ENCODE measurements around the gene FIGNL1. TPM values are rescaled to one million over a fixed set of nuclear protein-coding genes. Genes with fewer than 3 reads are reported as not detected.

The FIGNL1 gene, protein sequence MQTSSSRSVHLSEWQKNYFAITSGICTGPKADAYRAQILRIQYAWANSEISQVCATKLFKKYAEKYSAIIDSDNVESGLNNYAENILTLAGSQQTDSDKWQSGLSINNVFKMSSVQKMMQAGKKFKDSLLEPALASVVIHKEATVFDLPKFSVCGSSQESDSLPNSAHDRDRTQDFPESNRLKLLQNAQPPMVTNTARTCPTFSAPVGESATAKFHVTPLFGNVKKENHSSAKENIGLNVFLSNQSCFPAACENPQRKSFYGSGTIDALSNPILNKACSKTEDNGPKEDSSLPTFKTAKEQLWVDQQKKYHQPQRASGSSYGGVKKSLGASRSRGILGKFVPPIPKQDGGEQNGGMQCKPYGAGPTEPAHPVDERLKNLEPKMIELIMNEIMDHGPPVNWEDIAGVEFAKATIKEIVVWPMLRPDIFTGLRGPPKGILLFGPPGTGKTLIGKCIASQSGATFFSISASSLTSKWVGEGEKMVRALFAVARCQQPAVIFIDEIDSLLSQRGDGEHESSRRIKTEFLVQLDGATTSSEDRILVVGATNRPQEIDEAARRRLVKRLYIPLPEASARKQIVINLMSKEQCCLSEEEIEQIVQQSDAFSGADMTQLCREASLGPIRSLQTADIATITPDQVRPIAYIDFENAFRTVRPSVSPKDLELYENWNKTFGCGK
- total RNA-seq: 17.0 and 27.5 TPM in 2 replicates

DNA sequence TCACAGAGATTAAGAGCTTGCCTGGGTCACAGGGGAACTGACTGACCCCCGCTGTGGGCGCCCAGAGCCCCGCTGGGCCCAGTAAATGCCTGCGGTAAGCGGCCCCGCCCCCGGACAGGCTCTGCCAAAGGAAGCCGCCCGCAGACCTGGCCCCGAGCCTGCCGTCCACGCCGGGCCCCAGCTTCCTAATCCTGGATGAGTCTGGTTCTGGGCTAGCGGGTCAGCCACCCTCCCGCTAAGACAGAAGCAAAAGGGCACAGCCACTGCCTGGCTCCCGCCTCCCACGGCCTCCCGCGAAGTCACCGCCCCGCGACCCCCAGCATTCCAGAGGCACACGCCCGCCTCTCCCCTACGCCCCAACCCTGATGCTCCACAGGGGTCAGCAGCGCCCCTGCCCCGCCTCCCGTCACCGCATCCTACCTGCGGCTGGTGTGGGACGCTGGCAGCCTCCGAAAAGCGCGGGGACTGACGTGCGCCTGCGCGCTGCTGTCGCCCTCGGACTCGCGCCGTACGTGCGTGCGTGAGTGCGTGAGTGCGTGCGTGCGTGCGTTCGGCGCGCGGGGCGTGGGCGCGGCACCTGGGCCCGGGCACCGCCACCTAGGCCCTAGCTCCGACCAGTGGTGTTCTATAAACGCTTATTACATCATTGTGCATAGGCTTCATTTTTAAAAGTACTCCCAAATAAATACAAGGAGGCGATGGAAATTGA is at the start of gene FIGNL1:
FIGNL1 (minus strand) TSS at position 470 of the 709 bp plus-strand sequence. CDS start 3,063 bp downstream, outside the sequence.
- DNase-seq (ENCODE audit: low read depth): no peak
- Histone ChIP-seq H3K4me3 (ENCODE audit: low read depth, low read length) (peak within 1 kb of the TSS; percentile 72), H3K36me3 (ENCODE audit: control insufficient read depth, insufficient read depth, low read length) (no peaks in the 10 kb centered on the region), H3K27me3 (ENCODE audit: control insufficient read depth, insufficient read depth, low read length) (no peaks in the 10 kb centered on the region)
- no peak for TF ChIP-seq CTCF (IDR thresholded peaks at IDR 0.05; ENCODE audit: insufficient read depth, low read length, poor library complexity, severe bottlenecking)

DNA sequence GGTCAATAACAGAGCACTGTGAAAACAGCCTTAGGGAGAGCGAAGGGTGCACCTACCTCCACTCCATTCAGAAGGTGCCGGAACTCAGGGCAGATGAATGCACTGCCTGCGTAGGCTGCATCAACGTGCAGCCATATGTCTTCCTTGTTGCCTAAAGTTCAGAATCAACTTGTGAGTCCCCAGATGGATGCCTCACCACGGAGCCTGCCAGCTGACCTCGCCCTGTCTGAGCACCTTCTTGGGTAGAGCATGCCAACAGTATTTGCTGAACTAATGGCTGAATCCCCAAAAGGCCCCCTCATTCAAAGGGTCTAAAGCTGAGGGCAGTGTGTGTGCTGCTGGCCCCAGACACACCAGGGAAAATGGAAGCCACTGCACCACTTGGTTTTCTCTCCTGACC is 48.9 kb upstream of the FIGNL1 start:
- no peak for DNase-seq (ENCODE audit: low read depth)
- Histone ChIP-seq H3K36me3 (ENCODE audit: control insufficient read depth, insufficient read depth, low read length) (no peaks in the 10 kb centered on the region), H3K4me3 (ENCODE audit: low read depth, low read length) (no peak overlapping the region), H3K27me3 (ENCODE audit: control insufficient read depth, insufficient read depth, low read length) (no peaks in the 10 kb centered on the region)
- no peak for TF ChIP-seq CTCF (IDR thresholded peaks at IDR 0.05; ENCODE audit: insufficient read depth, low read length, poor library complexity, severe bottlenecking)

DNA sequence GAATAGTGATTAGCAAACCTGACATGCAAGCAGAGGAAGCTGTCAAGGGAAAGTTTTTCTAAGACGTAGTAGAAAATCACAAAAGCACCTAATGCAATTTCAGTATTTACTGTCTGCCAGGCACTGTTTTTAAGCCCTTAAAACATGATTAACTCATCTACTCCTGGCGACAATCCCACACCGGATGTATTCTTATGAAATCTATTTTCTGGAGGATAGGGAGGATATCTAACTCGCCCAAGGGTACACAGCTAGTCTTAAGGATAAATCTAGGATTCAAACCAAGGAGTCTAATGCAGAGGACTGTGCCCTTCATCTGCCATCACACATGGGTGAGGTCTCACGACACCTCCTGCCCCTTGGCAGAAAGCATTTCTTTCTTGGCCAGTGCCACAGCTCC is 47.8 kb upstream of the FIGNL1 start:
- no peak for DNase-seq (ENCODE audit: low read depth)
- Histone ChIP-seq H3K36me3 (ENCODE audit: control insufficient read depth, insufficient read depth, low read length) (no peaks in the 10 kb centered on the region), H3K4me3 (ENCODE audit: low read depth, low read length) (no peak overlapping the region), H3K27me3 (ENCODE audit: control insufficient read depth, insufficient read depth, low read length) (no peaks in the 10 kb centered on the region)
- no peak for TF ChIP-seq CTCF (IDR thresholded peaks at IDR 0.05; ENCODE audit: insufficient read depth, low read length, poor library complexity, severe bottlenecking)

DNA sequence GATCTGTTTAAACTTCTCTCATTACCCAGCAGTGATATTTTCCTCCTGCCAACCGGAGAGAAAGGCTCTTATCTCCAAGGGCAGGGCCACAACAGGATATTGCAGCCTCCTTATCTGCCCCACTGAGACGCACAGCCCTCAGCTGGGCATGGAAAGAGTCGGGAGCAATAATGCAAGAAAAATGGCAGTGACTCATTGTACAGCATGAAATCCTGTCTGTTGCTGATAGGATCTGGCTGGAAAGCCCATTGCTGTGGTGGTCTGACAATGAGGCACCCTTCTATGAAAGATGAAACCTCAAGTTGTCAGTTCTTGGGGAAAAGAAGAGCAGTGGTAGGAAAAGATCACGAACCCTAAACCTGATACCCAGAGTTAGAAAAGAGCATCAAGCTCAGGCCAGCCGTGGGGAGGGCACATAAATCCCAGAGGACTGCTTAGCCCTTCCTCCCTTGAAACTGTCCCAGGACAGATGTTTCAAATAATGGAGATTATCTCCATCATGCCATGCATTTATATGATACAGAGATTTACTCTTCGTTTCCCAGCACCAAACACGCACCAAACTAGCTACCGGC is 47.0 kb upstream of the FIGNL1 start:
- no peak overlapping the region for H3K4me3 ChIP-seq (ENCODE audit: low read depth, low read length)
- TF ChIP-seq CTCF (IDR thresholded peaks at IDR 0.05; ENCODE audit: insufficient read depth, low read length, poor library complexity, severe bottlenecking): no peak
- H3K27me3 ChIP-seq (ENCODE audit: control insufficient read depth, insufficient read depth, low read length): no peaks in the 10 kb centered on the region
- DNase-seq (ENCODE audit: low read depth): no peak
- H3K36me3 ChIP-seq (ENCODE audit: control insufficient read depth, insufficient read depth, low read length): no peaks in the 10 kb centered on the region

DNA sequence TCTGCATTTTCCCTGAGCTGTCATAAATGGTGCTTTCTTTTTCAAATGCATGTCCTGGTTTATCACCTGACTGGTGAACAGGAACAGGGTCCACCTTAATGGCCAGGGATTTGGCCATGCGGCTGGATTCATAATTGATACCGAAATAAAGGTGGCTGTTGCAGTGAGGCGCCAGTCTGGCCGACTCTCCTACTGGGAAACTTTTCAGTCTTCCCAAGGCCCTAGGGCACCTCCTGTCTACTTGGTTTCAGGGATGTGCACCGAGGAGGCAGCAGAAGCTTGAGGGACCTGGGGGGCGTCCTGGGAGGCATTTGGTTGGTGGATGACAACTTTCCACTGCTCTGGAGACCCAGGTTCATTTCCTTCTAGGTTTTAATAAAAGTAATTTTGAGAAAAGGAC is 46.4 kb upstream of the FIGNL1 start:
- Histone ChIP-seq H3K4me3 (ENCODE audit: low read depth, low read length) (no peak overlapping the region), H3K27me3 (ENCODE audit: control insufficient read depth, insufficient read depth, low read length) (no peaks in the 10 kb centered on the region), H3K36me3 (ENCODE audit: control insufficient read depth, insufficient read depth, low read length) (no peaks in the 10 kb centered on the region)
- TF ChIP-seq CTCF (IDR thresholded peaks at IDR 0.05; ENCODE audit: insufficient read depth, low read length, poor library complexity, severe bottlenecking): no peak
- DNase-seq (ENCODE audit: low read depth): no peak
